HG03095 (cell line): Measurements from ENCODE around the gene SMAD6.

Experiments used
- ATAC-seq: cut with Tn5 transposase; IDR thresholded peaks from one replicate; pipeline ENCODE4 v1.9.1; 2021; ENCODE audit warnings: moderate library complexity; ENCODE audit not compliant: unreplicated experiment

Gene SMAD6

DNA sequence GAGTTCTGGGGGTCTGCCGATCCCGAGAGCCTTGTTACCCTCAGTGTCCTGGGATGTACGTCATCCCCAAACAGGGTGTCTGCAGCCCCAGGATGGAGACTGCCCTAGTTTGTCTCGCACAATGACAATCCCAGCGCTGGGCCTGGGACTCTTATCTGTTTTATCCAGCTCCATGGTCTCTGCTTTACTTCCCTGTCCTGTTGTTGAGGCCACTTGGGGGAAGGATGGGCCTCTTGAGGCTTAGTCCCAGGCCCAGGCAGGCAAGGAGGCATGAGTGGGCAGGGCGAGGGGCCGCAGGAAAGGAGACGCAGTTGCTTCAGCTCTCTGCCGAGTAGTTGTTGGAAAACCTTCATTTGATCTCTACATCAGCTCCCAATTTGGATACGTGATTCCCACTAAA is 17.4 kb downstream of the SMAD6 start:
- ATAC-seq = no peak

DNA sequence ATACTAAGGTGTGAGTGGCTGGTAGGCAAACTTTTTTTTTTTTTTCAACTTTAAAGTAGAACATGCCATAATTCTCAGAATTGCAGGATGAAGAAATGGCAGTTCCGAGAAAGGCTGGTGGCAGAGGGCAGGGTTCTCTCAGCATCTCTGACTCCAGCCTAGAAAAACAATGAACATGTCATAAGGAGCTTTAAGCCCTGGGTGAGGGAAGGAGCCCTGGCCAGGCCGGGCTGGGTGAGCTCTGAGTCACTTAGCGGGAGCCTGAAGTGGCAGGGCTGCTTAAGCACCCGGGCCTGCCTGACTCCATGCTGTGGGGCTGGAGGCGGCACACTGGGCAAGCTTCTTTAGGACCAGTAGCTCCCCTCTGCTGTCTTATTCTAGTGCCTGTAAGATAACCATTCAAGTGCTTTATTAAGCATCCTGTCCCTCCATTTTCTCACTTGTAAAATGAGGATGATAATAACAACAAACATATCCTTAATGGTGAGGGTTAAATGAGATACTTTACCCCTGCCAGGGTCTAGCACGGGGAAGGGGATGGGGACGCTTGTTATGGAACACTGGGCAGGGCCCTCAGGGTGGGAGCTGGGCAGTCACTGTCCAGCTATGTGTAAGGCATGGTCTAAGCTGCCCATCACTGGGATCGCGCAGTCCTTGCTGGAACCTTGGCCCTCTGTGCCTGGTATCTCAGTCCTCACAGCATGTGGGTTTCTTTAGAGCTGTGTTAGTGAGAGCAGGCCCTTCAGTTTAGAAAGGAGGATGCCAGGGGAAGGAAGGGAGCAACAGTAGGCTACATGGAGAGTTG is 18.4 kb downstream of the SMAD6 start:
- no peak for ATAC-seq

DNA sequence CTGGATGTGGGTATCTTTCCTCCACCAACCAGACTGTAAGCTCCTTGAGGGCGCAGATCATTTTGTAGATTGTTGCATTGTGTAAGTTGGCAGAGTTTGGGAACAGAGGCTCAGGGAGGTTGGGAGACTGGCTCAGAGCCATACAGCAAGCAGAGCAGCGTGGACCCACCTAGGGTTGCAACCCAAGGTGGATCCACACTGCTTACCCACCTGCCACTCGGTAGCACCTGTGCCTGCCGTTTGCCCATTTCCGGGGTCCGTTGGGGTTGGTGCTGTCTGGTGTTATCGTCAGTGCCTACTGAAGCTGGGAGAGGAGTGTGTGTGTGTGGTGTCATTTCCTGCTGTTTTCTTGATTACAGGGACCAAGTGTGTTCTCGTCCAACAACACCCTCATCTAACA is 19.0 kb downstream of the SMAD6 start:
- no peak for ATAC-seq

DNA sequence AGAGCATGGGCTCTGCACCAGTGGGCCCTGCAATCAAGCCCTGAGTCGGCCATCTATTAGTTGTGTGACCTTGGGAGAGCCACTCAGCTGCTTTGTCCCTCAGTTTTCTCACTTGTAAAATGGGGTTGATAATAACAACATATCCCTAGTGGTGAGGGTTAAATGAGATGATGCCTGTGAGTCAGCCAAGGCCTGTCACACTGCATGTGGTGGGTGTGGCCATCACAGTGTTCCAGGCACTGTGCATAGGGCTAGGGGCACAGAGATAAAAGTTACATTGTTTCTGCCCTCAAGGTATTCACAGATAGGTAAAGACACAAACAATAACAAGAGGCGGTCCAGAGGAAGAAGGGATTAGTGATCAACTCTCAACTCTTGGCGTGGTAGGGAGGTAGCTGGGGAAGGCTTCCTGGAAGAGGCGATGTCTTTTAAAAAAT is 19.5 kb downstream of the SMAD6 start:
- no peak for ATAC-seq

DNA sequence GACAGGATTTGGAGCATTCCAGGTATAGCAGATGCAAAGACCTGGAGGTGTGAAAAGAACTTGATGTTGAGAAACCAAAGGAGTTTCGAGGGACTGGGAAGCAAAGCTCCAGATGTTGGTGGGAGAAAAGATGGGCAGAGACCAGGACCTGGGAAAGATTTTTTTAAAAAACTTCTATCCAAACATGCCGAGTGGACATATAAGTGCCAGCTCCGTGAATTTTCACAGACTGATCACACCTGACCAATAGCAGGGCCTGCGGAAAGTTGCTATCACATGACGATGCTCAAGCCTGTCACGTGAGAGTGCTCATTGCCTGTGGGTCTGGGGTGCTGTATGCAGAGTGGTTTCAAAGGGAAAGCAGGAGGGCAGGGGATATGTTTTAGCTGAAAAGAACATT is 19.9 kb downstream of the SMAD6 start:
- ATAC-seq = no peak

DNA sequence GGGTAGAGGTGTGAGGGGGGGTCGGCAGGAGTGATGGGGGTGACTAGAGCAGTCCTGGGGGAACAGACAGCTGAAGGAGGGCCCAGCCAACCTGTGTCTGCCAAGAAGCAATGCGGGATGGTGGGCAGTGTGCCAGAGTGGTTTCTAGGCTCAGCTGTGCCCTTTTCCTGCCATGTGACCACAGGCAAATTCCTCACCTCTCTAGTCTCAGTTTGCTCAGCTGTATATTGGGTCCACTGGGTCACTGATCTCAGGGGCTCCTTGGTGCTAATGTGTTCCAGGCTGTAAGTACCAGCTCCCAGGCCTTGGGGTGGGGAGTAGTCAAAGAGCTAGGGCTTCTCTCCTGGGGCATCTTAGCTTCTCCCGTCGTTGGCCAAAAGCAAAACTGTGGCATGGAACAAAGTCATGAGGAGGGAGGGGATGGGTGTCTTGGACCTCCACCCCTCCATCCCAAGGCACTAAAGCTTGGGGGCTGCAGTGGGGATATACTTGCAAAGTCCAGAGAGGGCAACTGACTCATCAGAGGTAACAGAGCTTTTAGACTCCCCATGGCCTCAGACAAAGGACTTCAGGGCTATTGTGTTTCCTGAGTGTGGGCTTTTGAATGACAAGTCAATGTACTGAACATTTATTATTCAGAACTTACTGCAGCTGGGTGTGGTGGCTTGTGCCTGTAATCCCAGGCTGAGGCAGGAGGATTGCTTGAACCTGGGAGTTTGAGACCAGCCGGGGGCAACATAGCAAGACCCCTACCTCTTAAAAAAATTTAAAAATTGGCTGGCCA is 20.9 kb downstream of the SMAD6 start:
- no peak for ATAC-seq

DNA sequence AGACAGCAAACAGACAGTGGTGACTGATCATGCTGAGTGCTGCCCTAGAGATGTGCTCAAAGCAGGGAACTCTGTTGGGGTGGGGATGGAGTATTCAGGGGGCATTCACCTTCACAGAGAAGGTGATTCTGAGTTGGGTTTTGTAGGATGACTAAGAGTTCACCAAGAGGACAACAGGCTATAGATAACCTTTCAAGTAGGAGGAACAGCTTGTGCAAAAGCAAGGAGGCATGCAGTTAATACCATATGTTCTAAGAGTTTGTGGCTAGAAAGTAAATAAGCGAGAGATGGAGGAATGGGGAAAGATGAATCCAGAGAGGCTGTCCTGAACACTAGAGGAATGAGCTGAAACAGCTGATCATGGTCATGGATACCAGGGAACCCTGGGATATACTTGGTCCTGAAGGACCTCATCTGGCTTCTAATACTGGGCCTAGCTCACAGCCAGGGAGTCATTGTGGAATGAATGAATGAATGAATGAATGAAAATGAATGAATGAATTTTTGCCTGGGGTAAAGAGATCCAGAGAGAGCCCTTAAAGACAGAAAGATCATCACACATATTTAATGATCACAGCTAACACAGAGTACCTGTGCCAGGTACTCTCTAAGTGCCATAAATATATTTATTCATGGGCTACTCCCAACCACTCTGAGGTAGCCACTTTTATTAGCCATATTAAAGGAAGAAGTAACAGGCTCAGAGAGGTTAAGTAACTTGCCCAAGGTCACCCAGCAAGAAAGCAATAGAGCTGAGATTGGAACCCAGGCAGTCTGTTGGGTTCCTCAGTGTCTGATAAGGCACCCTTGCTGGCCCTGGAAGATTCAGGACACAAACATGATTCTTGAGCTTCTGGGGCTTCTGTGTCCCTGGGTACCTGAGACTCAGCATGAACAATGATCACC is 22.0 kb downstream of the SMAD6 start:
- ATAC-seq = no peak

DNA sequence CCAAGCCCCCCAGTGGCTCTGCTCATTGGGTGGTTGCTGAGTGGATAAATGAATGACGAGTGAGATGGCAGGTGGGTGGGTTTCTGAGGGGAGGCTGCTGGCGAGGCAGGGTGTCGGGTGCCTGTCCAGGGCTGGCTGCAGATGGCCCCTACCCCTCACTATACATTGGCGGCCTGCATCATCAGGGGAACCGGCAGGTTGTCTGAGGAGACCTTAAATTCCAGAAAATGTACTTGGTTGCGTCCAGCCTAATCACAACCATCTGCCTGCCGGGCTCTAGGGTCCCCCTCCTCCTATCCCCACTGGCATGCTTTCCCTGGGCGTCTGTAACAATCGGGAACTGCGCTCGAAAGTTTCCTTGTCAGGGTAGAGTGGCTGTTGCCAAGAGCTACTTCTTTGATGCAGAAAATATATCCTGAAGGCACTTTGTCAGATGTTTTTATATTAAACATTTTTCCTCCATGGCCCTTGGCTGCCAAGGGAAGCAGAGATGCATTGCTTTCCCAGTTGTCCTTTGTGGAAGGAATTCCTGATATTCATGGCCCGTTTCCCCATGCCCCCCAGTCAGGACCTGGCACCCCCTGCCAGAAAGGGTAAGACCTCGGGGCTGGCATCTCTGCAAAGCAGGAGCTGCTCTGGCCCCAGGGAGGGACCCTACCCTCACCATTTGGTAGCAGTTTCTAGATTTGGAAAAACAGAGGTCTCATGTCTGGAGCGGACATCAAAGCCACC is 22.9 kb downstream of the SMAD6 start:
- ATAC-seq = no peak

DNA sequence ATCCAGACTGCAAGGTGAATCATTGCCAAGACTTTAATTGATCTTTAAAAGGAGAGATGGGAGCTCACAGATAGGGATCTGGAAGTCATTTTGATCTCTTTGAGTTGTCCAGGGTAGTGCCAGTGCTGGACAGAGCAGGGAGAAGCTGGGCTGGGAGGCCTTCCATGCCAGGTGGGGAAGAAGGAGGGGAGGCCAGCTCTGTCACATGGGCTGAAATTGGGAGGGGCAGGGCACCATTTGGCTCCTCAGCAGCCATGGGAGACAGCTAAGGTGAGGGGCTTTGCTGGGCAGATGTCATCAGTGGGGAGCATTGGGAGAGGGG is 23.4 kb downstream of the SMAD6 start:
- no peak for ATAC-seq

DNA sequence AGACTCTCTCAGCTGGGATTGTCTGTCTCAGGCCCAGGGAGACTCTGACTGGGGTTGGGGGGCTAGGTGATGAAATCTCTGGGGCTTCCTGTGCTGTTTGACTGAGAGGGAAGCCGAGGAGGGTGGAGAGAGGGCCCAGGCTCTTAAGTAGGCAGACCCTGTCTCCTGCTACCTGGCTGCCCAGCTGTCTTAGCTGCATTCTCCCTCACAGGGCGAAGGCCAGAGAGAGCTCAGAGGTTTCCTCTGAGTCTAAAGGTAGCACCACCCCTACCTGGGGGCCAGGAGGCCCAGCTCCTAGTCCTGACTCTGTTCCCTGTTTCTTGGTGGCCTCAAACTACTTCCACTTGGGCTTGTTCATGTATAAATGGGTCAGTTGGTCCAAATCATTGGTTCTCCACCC is 24.4 kb downstream of the SMAD6 start:
- no peak for ATAC-seq

DNA sequence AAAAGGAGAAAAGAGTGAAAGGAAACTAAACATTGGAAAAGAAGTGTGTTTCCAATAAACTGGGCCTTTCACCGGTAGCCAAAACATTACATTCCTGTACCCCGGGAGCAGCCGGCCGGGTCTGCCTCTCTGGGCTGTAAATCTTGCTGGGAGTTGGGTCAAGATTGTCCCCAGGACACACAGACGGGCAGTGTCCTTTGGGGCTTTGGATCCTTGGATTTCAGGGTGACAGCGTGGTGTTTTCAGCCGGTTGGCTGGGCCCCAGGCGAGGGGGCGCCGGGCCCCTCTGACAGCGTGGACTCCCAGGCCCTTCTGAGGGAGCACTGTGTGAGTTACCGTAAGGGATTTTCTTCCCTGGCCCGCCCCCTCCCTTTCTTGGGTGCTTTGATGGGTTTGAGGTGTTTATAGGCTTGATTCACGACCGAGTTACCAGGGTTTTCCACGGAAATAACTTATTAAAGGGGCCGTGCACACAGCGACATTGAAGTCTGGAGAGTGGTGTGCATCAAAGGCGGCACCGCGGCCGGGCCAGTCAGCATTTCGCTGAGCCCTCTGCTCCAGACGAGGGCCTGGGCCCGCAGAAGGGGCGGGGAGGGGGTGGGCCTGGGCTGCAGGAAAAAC is 27.4 kb downstream of the SMAD6 start:
- ATAC-seq = no peak

DNA sequence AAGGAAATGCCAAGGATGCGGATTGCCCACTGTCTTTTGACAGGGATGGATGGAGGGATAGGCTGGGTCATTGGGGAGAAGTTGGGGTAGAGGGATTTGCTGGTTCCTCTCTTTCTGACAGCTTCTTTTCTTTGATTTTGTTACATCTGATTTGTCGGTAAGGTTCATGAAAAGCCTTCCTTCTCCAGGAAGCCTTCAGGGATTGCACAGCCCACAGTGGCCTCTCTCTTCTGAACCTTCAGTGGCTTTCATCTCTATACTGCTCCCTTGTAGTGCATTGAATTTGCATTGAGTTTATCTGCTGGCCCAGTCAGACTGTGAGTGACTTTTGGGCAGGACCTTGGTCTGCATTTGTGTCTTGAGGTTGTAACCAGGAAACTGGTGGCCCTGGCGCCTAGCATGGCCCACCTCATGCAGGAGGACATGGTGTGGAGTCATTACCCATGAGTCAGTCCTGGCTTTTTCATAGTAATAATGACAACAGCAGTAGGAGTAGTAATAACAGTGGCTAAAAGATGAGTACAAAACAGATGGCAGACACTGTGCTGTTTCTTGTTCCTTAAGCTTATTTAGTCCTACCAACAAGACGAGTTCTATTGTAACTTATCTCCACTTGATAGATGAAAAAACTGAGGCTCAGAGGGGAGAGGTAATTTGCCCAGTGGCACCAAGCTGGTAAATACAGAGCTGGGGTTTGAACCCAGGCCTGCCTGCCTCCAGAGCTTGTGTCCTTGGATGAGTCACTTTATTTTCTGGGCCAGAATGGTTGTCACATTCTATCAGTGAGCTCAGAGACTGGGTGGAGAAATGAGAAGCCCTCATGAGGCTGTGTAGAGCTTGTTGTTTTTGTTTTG is 28.4 kb downstream of the SMAD6 start:
- ATAC-seq = no peak

DNA sequence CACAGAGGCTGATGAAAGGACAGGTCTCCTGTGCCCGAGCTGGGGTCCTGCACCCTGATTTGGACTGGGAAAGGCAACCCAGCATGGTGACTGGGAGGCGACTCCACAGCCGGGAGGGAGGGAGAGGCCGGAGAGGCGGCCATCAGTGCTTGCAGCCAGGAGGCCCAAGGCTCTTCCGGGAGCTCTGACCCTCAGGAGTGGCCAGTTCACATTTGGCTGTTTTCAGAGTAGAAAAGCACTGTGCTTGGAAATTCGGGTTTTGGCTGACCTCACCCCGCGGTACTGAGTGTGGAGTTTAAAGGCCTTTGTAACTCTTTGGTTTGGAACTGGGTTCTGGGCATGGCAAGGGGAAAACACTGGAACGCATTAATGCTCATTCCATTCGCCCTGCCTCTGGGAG is 31.9 kb downstream of the SMAD6 start:
- ATAC-seq = no peak

DNA sequence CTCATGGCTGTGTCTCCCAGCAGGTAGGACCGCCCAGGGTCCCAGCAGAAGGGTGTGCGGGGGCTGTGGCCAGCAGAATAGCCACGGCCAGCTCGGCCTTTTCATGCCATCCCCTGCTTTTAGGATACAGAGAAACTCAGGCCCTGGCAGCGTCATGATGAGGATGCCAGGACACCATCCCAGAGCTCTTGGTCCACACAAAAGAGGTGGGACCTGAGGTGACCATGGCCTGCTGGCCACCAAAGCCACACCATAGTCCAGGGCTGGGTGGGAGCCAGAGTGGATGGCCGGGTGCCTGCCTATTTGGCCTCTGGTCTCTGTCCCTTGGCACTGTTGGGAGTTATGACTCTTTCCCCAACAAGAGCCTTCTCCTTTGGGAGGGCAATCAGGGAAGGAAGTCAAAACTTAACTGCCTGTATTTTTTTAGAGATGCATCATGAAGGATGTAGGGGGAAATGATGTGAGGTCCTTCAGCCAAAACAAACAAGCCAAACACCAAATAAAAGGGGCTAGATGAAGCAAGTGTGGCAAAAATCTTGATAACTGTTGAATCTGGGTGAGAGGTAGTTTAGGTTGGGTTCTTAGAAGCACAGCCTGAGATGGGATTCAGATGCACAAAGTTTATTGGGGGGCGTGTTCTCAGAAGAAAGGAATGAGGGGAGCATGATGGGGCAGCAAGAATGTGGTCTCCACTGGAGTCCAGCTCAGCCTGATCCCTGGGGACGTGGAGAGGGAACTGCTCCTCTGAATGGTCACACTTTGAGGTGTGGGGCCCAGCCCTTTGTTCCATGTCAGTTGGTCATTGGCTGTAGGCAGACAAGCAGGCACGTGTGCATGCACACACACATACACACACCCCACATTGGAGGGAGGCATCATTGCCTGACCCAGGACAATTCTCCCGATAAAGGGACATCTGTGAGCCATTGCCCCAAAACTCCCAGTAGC is 33.2 kb downstream of the SMAD6 start:
- ATAC-seq = no peak

DNA sequence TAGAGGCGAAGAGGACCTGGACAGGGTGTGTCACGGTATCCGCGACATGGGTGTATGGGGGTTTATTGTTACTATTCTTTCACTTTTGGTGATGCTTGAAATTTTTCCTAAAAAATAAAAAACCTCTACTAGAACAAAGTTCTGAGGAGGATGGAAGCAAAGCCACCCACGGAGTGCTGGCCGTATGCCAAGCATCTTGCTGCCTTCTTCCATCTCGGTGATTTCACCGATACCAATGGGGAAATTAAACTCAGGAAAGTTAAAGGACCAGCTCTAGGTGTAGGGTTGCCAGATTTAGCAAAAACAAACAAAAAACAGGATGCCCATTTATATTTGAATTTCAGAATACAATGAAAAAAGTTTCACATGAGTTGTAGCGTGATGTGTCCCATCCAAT is 33.9 kb downstream of the SMAD6 start:
- no peak for ATAC-seq

DNA sequence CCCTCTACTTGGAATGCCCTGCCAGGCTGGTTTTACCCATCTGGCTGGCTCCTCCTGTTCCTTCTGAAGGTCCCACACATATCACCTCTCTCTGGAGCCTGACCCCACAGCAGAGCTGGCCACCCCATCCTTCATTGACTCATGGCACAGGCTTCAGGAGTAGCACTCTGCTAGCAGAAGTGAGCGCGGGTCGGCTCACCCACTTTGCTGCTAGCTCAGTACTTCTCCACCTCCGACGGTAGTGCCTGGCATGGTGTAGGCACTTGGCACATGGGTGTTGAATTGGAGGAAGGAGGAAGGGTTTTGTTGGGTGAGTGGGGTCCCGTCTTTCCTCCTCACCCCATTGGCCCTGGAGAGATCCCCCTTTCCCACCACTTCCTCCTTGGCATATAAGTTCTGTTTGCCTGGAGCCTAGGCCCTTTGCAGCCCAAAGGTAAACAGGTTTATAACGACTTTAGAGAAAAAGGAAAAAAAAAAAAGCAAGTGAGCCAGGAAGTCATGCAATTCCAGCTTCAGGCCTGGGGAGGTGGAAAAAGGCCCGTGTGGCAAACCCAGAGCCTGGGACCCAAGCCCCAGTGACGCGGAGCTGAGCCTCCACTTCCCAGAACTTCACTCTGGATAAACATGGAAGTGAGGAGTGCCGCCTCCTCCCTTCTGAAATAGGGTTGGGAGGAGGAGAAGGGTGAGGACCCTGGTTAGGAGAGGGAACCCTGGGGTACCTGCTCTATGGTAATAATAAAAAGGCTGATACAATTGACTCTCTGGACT is 35.4 kb downstream of the SMAD6 start:
- ATAC-seq = no peak

DNA sequence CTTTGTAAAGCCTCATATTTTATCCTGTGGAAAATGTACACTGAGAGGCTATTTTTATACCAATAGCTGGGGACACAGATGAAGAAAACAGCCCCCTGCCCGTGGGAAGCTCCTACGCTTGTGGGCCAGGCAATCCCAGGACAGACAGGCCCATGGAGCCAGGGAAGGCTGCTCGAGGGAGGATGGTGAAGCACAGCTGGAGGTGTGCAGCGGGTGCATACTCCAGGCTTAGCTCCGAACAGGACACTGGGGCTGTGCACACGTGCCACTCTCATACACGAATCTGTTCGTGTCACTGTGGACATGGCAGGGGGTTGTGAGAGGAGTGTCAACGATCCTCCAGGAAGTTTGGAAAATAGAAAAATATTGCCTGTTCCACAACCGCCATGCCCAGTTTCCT is 36.1 kb downstream of the SMAD6 start:
- ATAC-seq = no peak

DNA sequence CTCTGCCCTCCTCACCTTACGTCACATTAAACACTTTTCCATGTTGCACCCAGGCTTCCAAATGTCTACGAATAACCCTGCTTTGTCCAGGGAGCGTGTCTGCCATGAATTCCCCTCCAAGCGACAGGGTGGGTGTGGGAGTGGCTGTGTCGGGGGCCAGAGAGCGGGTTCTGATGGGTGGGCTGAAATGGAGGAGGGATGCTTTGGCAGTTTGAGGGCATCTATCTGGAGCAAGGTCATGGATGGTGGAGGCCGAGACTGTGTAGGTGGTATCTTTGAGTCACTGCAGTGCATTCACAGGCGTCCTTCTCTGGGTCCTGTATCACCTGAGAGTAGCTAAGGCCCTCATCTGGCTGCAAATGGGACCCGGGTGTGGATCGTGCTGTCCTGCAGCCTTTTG is 36.6 kb downstream of the SMAD6 start:
- ATAC-seq = no peak
